Fibroblast of skin of scalp (primary cell): ENCODE measurements around the gene IL20RB. TPM values are rescaled to one million over a fixed set of nuclear protein-coding genes. Genes with fewer than 3 reads are reported as not detected.
A peak's percentile ranks its signal among the peaks of the same experiment; 100 is the strongest.

Experiments
- DNase-seq: peaks from one replicate; pipeline ENCODE4 v3.0.0-alpha.2; 2013
- polyA plus RNA-seq, 2 experiments: library from polyadenylated mRNA; unstranded; fragments of 120-200 nt; gene quantifications; one replicate each; pipeline ENCODE4 v1.2.1, GENCODE V29; 2013; ENCODE audit not compliant: insufficient read length in 2 of 2

The IL20RB gene
- polyA plus RNA-seq (2013, experiment 1 of 2; ENCODE audit: insufficient read length), result 3.8 TPM
- 3.7 TPM for polyA plus RNA-seq (2013, experiment 2 of 2; ENCODE audit: insufficient read length)

- peak; percentile 87 for DNase-seq
These were observed at the start of gene IL20RB for GRCh38 chr3:136957751-136958288. IL20RB (plus strand) TSS chr3:136957983; CDS start chr3:136958114, 131 bp downstream.

GRCh38 chr3:136908297-136908696 lies 49.5 kb upstream of the IL20RB start:
- no peak for DNase-seq

- DNase-seq, result no peak
These were observed 48.6 kb upstream of the IL20RB start for GRCh38 chr3:136909187-136909586.

- no peak for DNase-seq
These were observed 47.1 kb upstream of the IL20RB start for GRCh38 chr3:136910697-136911096.

GRCh38 chr3:136913168-136913567 lies 44.6 kb upstream of the IL20RB start:
- no peak for DNase-seq

GRCh38 chr3:136914739-136915138 lies 43.0 kb upstream of the IL20RB start:
- no peak for DNase-seq

GRCh38 chr3:136916223-136916622 lies 41.6 kb upstream of the IL20RB start:
- no peak for DNase-seq

GRCh38 chr3:136919799-136920580 lies 37.8 kb upstream of the IL20RB start:
- DNase-seq, result no peak

GRCh38 chr3:136920904-136921611 lies 36.7 kb upstream of the IL20RB start:
- DNase-seq, result no peak

- peak; percentile 9 for DNase-seq
These were observed 32.2 kb upstream of the IL20RB start for GRCh38 chr3:136925425-136926190.

GRCh38 chr3:136928240-136928639 lies 29.5 kb upstream of the IL20RB start:
- no peak for DNase-seq

GRCh38 chr3:136929977-136930670 lies 27.7 kb upstream of the IL20RB start:
- DNase-seq, result peak; percentile 8

GRCh38 chr3:136931606-136932005 lies 26.2 kb upstream of the IL20RB start:
- no peak for DNase-seq

- DNase-seq, result no peak
These were observed 25.3 kb upstream of the IL20RB start for GRCh38 chr3:136932523-136932922.

- no peak for DNase-seq
These were observed 24.6 kb upstream of the IL20RB start for GRCh38 chr3:136932978-136933772.

- DNase-seq, result no peak
These were observed 20.6 kb upstream of the IL20RB start for GRCh38 chr3:136937175-136937574.

- DNase-seq, result no peak
These were observed 19.9 kb upstream of the IL20RB start for GRCh38 chr3:136937851-136938250.

- peak; percentile 72 for DNase-seq
These were observed 19.4 kb upstream of the IL20RB start for GRCh38 chr3:136938334-136938733.

- DNase-seq, result no peak
These were observed 18.3 kb upstream of the IL20RB start for GRCh38 chr3:136939489-136939888.

- no peak for DNase-seq
These were observed 15.0 kb upstream of the IL20RB start for GRCh38 chr3:136942803-136943202.

GRCh38 chr3:136943436-136943835 lies 14.3 kb upstream of the IL20RB start:
- DNase-seq, result no peak
